A549 (cell line): ENCODE data around the gene VN1R5. TPM values are rescaled to one million over a fixed set of nuclear protein-coding genes. Genes with fewer than 3 reads are reported as not detected.

ENCODE experiments used
- CHD2 ChIP-seq: fragments of 150-350 bp; IDR thresholded peaks from 2 replicates; pipeline ENCODE4 v1.6.1; 2014; ENCODE audit warnings: low read length; ENCODE audit not compliant: partially characterized antibody
- ESRRA ChIP-seq: fragments of 150-350 bp; IDR thresholded peaks from 2 replicates; pipeline ENCODE4 v1.6.1; 2014; ENCODE audit warnings: mild to moderate bottlenecking, low read length, borderline replicate concordance
- NR3C1 ChIP-seq: fragments of >200 bp; sonication (Bioruptor Twin); formaldehyde crosslinking; IDR thresholded peaks from 3 replicates; pipeline ENCODE4 v1.6.1; 2017
- ZNF302 ChIP-seq: fragments of 250-450 bp; sonication (Bioruptor Pico); IDR thresholded peaks from 2 replicates; pipeline ENCODE4 v1.9.0; 2021; ENCODE audit warnings: inconsistent platforms, mild to moderate bottlenecking, moderate library complexity
- polyA plus RNA-seq, 4 experiments: library from polyadenylated mRNA; depleted of rRNA in 3 of 4; stranded (reverse); fragments of >200 nt; fragmentation: RNase III in 1 of 4; extraction: RNeasy Plus Mini Kit Qiagen cat#74134 plus additional on column Dnase treatment in 1 of 4; gene quantifications; 2 replicates in 3 of 4; 3 replicates in 1 of 4; pipeline ENCODE4 v1.2.3, GENCODE V29; 2011 to 2017
- small RNA-seq, 6 experiments: library from RNA; depleted of rRNA; stranded (forward); fragments of <200 nt; gene quantifications; one replicate each; pipeline ENCODE3, GENCODE V24; 2012
- TF ChIP-seq, protein P1 (sequence below): fragments of 250-450 bp; sonication (Bioruptor Pico); IDR thresholded peaks from 2 replicates; pipeline ENCODE4 v1.5.0; 2021; ENCODE audit warnings: mild to moderate bottlenecking, moderate library complexity, borderline replicate concordance

VN1R5 gene
- polyA plus RNA-seq, 2 of the 4 experiments (the other 2 are of a cell fraction): not detected

DNA sequence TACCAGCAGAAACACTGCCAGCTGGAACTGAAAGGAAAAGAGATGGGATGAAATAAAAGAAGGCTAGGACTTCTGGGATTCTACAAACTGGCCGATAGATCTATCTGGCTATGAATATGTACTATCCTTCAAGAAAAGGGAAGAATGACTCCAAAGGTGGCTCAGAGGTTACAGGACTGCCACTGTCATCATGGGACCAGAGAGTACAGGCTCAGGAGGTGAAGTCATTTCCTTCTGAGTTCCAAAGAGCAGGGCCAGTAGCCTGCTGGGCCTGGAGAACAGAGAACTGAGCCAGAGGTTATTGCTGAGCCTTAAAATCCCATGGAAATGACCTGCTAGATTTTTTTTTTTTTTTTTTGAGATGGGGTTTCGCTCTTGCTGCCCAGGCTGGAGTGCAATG is 48.2 kb downstream of the VN1R5 start (continued):
- TF ChIP-seq, protein P1, sequence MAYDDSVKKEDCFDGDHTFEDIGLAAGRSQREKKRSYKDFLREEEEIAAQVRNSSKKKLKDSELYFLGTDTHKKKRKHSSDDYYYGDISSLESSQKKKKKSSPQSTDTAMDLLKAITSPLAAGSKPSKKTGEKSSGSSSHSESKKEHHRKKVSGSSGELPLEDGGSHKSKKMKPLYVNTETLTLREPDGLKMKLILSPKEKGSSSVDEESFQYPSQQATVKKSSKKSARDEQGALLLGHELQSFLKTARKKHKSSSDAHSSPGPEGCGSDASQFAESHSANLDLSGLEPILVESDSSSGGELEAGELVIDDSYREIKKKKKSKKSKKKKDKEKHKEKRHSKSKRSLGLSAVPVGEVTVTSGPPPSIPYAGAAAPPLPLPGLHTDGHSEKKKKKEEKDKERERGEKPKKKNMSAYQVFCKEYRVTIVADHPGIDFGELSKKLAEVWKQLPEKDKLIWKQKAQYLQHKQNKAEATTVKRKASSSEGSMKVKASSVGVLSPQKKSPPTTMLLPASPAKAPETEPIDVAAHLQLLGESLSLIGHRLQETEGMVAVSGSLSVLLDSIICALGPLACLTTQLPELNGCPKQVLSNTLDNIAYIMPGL (CRISPR knock-in tag): no peak
- TF ChIP-seq ZNF302 (CRISPR knock-in tag) (no peak), NR3C1 (no peak), ESRRA (no peak), CHD2 (no peak)
- TF ChIP-seq, all 56 proteins: peak for 0

Small RNA genes within 50 kb of the gene (small RNA-seq; reads per million reads assigned to genes)
- gene RF00019: 0 reads per million in 6 experiments

Other genes starting within 250 kb of the VN1R5 start
- 1.7 and 2.6 TPM in 2 replicates for gene ZNF695, start 248.0 kb upstream of the VN1R5 start, polyA plus RNA-seq (2011; rRNA removed)
- gene ZNF695, start 248.0 kb upstream of the VN1R5 start, polyA plus RNA-seq (2017; fragmentation: RNase III; extraction: RNeasy Plus Mini Kit Qiagen cat#74134 plus additional on column Dnase treatment): 2.5 to 3.3 TPM (median 2.7 TPM) in 3 replicates
- gene ZNF670, start 177.3 kb upstream of the VN1R5 start, polyA plus RNA-seq (2011; rRNA removed): 3.5 and 4.3 TPM in 2 replicates
- gene ZNF670, start 177.3 kb upstream of the VN1R5 start, polyA plus RNA-seq (2017; fragmentation: RNase III; extraction: RNeasy Plus Mini Kit Qiagen cat#74134 plus additional on column Dnase treatment): 2.9 to 3.3 TPM (median 3.0 TPM) in 3 replicates
- 5.3 and 5.4 TPM in 2 replicates for gene ZNF669, start 151.7 kb upstream of the VN1R5 start, polyA plus RNA-seq (2011; rRNA removed)
- 3.6 to 3.7 TPM (median 3.6 TPM) in 3 replicates for gene ZNF669, start 151.7 kb upstream of the VN1R5 start, polyA plus RNA-seq (2017; fragmentation: RNase III; extraction: RNeasy Plus Mini Kit Qiagen cat#74134 plus additional on column Dnase treatment)
- 6.4 and 6.5 TPM in 2 replicates for gene ZNF124, start 84.1 kb upstream of the VN1R5 start, polyA plus RNA-seq (2011; rRNA removed)
- gene ZNF124, start 84.1 kb upstream of the VN1R5 start, polyA plus RNA-seq (2017; fragmentation: RNase III; extraction: RNeasy Plus Mini Kit Qiagen cat#74134 plus additional on column Dnase treatment): 4.4 to 5.5 TPM (median 5.3 TPM) in 3 replicates
- 16.1 and 19.5 TPM in 2 replicates for gene ZNF496, start 75.8 kb downstream of the VN1R5 start, polyA plus RNA-seq (2011; rRNA removed)
- gene ZNF496, start 75.8 kb downstream of the VN1R5 start, polyA plus RNA-seq (2017; fragmentation: RNase III; extraction: RNeasy Plus Mini Kit Qiagen cat#74134 plus additional on column Dnase treatment): 12.2 to 13.5 TPM (median 13.1 TPM) in 3 replicates
- gene NLRP3, start 160.1 kb downstream of the VN1R5 start, polyA plus RNA-seq (2011; rRNA removed): not detected in 2 replicates
- not detected in 3 replicates for gene NLRP3, start 160.1 kb downstream of the VN1R5 start, polyA plus RNA-seq (2017; fragmentation: RNase III; extraction: RNeasy Plus Mini Kit Qiagen cat#74134 plus additional on column Dnase treatment)
- not detected in 2 replicates for gene OR2B11, start 202.0 kb downstream of the VN1R5 start, polyA plus RNA-seq (2011; rRNA removed)
- gene OR2B11, start 202.0 kb downstream of the VN1R5 start, polyA plus RNA-seq (2017; fragmentation: RNase III; extraction: RNeasy Plus Mini Kit Qiagen cat#74134 plus additional on column Dnase treatment): not detected in 3 replicates